ENCODE measurements around the gene CSNK2A3. TPM values are rescaled to one million over a fixed set of nuclear protein-coding genes. Genes with fewer than 3 reads are reported as not detected.

The CSNK2A3 gene
- total and polyA plus RNA-seq, 10 of the 15 experiments (the other 5 are each of a cell fraction or from before 2014, with no cell fraction given): 0.68 to 6.2 (median 1.4) TPM

DNA sequence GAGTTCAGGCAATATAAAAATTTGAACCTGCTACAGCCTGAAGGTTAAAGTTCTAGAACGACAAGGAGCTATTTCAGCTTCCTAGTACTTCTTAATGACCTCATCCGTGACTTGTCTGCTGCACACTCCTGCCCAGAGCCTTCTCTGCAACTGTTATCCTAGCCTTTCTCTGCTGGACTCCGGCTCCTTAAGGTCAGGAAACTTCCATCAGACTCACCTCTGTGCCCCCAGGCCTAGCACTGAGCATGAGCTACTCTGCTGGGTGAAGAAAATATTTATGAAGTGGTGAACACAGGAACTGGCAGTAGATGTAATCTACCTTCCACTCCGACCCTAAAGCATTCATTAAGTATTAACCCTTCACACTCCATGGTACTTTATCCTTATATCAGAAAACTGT is 18.4 kb downstream of the CSNK2A3 start:
- Histone ChIP-seq H3K9ac (ENCODE audit: control insufficient read depth, insufficient read depth, low read length) (no peak overlapping the region), H3K36me3 (ENCODE audit: control insufficient read depth in 2 of 2, insufficient read depth in 2 of 2, low read length in 1 of 2) (peaks cover 0 to 2% of the 10 kb centered on the region in 2 experiments), H3K4me2 (ENCODE audit: control insufficient read depth, insufficient read depth) (no peak overlapping the region), H4K20me1 (ENCODE audit: control insufficient read depth, insufficient read depth) (no peaks in the 10 kb centered on the region), H3K27ac (ENCODE audit: control insufficient read depth, insufficient read depth) (no peak overlapping the region), H3K4me3 (no peak overlapping the region), H3K4me1 (ENCODE audit: control insufficient read depth, insufficient read depth, low read length) (no peaks in the 10 kb centered on the region), H3K27me3 (replicated peaks in 1 of 2; ENCODE audit: control insufficient read depth in 2 of 2, insufficient read depth in 2 of 2, low read length in 1 of 2) (no peaks in the 10 kb centered on the region), H3K79me2 (ENCODE audit: control insufficient read depth, insufficient read depth, low read length) (no peaks in the 10 kb centered on the region), H2AFZ (ENCODE audit: control insufficient read depth, low read depth, low read length) (no peak overlapping the region), H3K9me3 (replicated peaks; ENCODE audit: control insufficient read depth, insufficient read depth, low read length) (no peaks in the 10 kb centered on the region)
- in situ Hi-C loops (cut with MboI) (no loop called here), intact Hi-C loops (cut with micrococcal nuclease; ENCODE audit: unreplicated experiment) (no loop called here)
- CTCF ChIA-PET: interaction anchor here (0.7 kb wide), 1 partner anchor 8 kb away, joined by 3 read pairs; no protein-coding TSS in a partner anchor
- POLR2A ChIA-PET: no interaction called here
- no peak for FAIRE-seq
- no TSS peak for BruUV-seq (replicated peaks)
- DNase-seq (ENCODE audit: low read depth, low spot score): no peak
- RAD21 ChIA-PET (ENCODE audit: unreplicated experiment): no interaction called here
- ATAC-seq: no peak
- SMC1A ChIA-PET (ENCODE audit: uncharacterized antibody, unreplicated experiment): interaction anchor here (0.6 kb wide), 1 partner anchor 764 kb away, joined by 3 read pairs; no protein-coding TSS in a partner anchor
- WGBS (ENCODE audit: insufficient coverage, insufficient replicate concordance, low lambda C conversion rate, missing lambda C conversion rate): 40% methylated on average over 4 of the region's 4 CpGs
- TF ChIP-seq, protein P1, sequence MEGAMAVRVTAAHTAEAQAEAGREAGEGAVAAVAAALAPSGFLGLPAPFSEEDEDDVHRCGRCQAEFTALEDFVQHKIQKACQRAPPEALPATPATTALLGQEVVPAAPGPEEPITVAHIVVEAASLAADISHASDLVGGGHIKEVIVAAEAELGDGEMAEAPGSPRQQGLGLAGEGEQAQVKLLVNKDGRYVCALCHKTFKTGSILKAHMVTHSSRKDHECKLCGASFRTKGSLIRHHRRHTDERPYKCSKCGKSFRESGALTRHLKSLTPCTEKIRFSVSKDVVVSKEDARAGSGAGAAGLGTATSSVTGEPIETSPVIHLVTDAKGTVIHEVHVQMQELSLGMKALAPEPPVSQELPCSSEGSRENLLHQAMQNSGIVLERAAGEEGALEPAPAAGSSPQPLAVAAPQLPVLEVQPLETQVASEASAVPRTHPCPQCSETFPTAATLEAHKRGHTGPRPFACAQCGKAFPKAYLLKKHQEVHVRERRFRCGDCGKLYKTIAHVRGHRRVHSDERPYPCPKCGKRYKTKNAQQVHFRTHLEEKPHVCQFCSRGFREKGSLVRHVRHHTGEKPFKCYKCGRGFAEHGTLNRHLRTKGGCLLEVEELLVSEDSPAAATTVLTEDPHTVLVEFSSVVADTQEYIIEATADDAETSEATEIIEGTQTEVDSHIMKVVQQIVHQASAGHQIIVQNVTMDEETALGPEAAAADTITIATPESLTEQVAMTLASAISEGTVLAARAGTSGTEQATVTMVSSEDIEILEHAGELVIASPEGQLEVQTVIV (IDR thresholded peaks at IDR 0.05; ENCODE audit: borderline replicate concordance, partially characterized antibody): no peak
- TF ChIP-seq, protein P2, sequence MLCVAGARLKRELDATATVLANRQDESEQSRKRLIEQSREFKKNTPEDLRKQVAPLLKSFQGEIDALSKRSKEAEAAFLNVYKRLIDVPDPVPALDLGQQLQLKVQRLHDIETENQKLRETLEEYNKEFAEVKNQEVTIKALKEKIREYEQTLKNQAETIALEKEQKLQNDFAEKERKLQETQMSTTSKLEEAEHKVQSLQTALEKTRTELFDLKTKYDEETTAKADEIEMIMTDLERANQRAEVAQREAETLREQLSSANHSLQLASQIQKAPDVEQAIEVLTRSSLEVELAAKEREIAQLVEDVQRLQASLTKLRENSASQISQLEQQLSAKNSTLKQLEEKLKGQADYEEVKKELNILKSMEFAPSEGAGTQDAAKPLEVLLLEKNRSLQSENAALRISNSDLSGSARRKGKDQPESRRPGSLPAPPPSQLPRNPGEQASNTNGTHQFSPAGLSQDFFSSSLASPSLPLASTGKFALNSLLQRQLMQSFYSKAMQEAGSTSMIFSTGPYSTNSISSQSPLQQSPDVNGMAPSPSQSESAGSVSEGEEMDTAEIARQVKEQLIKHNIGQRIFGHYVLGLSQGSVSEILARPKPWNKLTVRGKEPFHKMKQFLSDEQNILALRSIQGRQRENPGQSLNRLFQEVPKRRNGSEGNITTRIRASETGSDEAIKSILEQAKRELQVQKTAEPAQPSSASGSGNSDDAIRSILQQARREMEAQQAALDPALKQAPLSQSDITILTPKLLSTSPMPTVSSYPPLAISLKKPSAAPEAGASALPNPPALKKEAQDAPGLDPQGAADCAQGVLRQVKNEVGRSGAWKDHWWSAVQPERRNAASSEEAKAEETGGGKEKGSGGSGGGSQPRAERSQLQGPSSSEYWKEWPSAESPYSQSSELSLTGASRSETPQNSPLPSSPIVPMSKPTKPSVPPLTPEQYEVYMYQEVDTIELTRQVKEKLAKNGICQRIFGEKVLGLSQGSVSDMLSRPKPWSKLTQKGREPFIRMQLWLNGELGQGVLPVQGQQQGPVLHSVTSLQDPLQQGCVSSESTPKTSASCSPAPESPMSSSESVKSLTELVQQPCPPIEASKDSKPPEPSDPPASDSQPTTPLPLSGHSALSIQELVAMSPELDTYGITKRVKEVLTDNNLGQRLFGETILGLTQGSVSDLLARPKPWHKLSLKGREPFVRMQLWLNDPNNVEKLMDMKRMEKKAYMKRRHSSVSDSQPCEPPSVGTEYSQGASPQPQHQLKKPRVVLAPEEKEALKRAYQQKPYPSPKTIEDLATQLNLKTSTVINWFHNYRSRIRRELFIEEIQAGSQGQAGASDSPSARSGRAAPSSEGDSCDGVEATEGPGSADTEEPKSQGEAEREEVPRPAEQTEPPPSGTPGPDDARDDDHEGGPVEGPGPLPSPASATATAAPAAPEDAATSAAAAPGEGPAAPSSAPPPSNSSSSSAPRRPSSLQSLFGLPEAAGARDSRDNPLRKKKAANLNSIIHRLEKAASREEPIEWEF (IDR thresholded peaks at IDR 0.05; ENCODE audit: insufficient replicate concordance, low read depth, low read length): no peak
- TF ChIP-seq SPI1 (IDR thresholded peaks at IDR 0.05; ENCODE audit: borderline replicate concordance, insufficient read depth, low read depth, low read length): no peak
- TF ChIP-seq, protein P3, sequence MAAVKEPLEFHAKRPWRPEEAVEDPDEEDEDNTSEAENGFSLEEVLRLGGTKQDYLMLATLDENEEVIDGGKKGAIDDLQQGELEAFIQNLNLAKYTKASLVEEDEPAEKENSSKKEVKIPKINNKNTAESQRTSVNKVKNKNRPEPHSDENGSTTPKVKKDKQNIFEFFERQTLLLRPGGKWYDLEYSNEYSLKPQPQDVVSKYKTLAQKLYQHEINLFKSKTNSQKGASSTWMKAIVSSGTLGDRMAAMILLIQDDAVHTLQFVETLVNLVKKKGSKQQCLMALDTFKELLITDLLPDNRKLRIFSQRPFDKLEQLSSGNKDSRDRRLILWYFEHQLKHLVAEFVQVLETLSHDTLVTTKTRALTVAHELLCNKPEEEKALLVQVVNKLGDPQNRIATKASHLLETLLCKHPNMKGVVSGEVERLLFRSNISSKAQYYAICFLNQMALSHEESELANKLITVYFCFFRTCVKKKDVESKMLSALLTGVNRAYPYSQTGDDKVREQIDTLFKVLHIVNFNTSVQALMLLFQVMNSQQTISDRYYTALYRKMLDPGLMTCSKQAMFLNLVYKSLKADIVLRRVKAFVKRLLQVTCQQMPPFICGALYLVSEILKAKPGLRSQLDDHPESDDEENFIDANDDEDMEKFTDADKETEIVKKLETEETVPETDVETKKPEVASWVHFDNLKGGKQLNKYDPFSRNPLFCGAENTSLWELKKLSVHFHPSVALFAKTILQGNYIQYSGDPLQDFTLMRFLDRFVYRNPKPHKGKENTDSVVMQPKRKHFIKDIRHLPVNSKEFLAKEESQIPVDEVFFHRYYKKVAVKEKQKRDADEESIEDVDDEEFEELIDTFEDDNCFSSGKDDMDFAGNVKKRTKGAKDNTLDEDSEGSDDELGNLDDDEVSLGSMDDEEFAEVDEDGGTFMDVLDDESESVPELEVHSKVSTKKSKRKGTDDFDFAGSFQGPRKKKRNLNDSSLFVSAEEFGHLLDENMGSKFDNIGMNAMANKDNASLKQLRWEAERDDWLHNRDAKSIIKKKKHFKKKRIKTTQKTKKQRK (IDR thresholded peaks at IDR 0.05; ENCODE audit: low read depth, low read length): no peak
- no peak for TF ChIP-seq NR2C1 (IDR thresholded peaks at IDR 0.05)
- no peak for TF ChIP-seq PAX5 (IDR thresholded peaks at IDR 0.05; ENCODE audit: borderline replicate concordance, low read depth, low read length)

Measured in GM12878 (cell line).